ENCODE results near the gene TOP1. TPM values are rescaled to one million over a fixed set of nuclear protein-coding genes. Genes with fewer than 3 reads are reported as not detected.

The TOP1 gene
- total RNA-seq, 4 donors from 2014 or later = 23.1 to 49.9 (median 31.6) TPM

GRCh38 chr20:41143354-41143753, 114.7 kb downstream of the TOP1 start:
- peak overlapping the region in 3 of 4 donors; percentile 65 to 98 (median 98) for H3K27ac ChIP-seq

GRCh38 chr20:41145317-41145716, 116.7 kb downstream of the TOP1 start:
- no peak for DNase-seq
- Histone ChIP-seq H3K9me3 (no peaks in the 10 kb centered on the region), H3K27me3 (no peaks in the 10 kb centered on the region), H3K4me1 (peaks cover 42 to 100% (median 76%) of the 10 kb centered on the region in 3 donors), H3K27ac (peak overlapping the region; percentile 34 to 98 (median 74)), H3K4me3 (no peak overlapping the region), H3K36me3 (peaks cover 0 to 8% (median 0%) of the 10 kb centered on the region in 3 donors)
- intact Hi-C loops (cut with DNase I) = no loop called here
- WGBS, 2 donors = 100% methylated on average over 1 to 2 of the region's 2 CpGs
- TF ChIP-seq POLR2A (IDR thresholded peaks at IDR 0.05) (no peak), CTCF (IDR thresholded peaks at IDR 0.05) (no peak)

More at GRCh38 chr20:41143354-41143753, 114.7 kb downstream of the TOP1 start:
- DNase-seq = no peak
- Histone ChIP-seq H3K4me1 (peaks cover 44 to 100% (median 75%) of the 10 kb centered on the region in 3 donors), H3K4me3 (no peak overlapping the region), H3K9me3 (no peaks in the 10 kb centered on the region), H3K36me3 (peaks cover 0 to 8% (median 0%) of the 10 kb centered on the region in 3 donors), H3K27me3 (no peaks in the 10 kb centered on the region)
- no peak for TF ChIP-seq POLR2A (IDR thresholded peaks at IDR 0.05)
- no peak for TF ChIP-seq CTCF (IDR thresholded peaks at IDR 0.05)
- 51 to 58% methylated on average over 2 of the region's 2 CpGs for WGBS, 2 donors
- intact Hi-C loops (cut with DNase I) = no loop called here

GRCh38 chr20:41145821-41146620, 117.4 kb downstream of the TOP1 start:
- H3K27ac ChIP-seq = peak overlapping the region; percentile 34 to 98 (median 74)
- H3K4me3 ChIP-seq = peak overlapping the region in 1 of 4 donors; percentile 16
- H3K36me3 ChIP-seq = peaks cover 0 to 8% (median 0%) of the 10 kb centered on the region in 3 donors
- DNase-seq = no peak
- no peaks in the 10 kb centered on the region for H3K9me3 ChIP-seq
- no peaks in the 10 kb centered on the region for H3K27me3 ChIP-seq
- peaks cover 38 to 100% (median 75%) of the 10 kb centered on the region in 3 donors for H3K4me1 ChIP-seq
- intact Hi-C loops (cut with DNase I) = no loop called here
- TF ChIP-seq CTCF (IDR thresholded peaks at IDR 0.05) (no peak), POLR2A (IDR thresholded peaks at IDR 0.05) (no peak)
- WGBS, 2 donors = 51 to 53% methylated on average over 3 of the region's 12 CpGs

GRCh38 chr20:41147767-41148191, 119.2 kb downstream of the TOP1 start:
- peaks cover 29 to 100% (median 72%) of the 10 kb centered on the region in 3 donors for H3K4me1 ChIP-seq
- TF ChIP-seq POLR2A (IDR thresholded peaks at IDR 0.05) (no peak), CTCF (IDR thresholded peaks at IDR 0.05) (no peak)
- H3K27ac ChIP-seq = peak overlapping the region in 3 of 4 donors; percentile 65 to 98 (median 84)

GRCh38 chr20:41148942-41149341, 120.3 kb downstream of the TOP1 start:
- intact Hi-C loops (cut with DNase I) = no loop called here
- Histone ChIP-seq H3K27ac (peak overlapping the region in 2 of 4 donors; percentile 38 to 65), H3K36me3 (peaks cover 0 to 8% (median 0%) of the 10 kb centered on the region in 3 donors), H3K4me1 (peaks cover 29 to 100% (median 75%) of the 10 kb centered on the region in 3 donors), H3K27me3 (no peaks in the 10 kb centered on the region), H3K9me3 (no peaks in the 10 kb centered on the region), H3K4me3 (no peak overlapping the region)
- no peak for DNase-seq
- TF ChIP-seq CTCF (IDR thresholded peaks at IDR 0.05) = no peak
- TF ChIP-seq POLR2A (IDR thresholded peaks at IDR 0.05) = no peak
- WGBS, 2 donors = 68 to 79% methylated on average over 5 of the region's 5 CpGs

More at GRCh38 chr20:41147767-41148191, 119.2 kb downstream of the TOP1 start:
- no peaks in the 10 kb centered on the region for H3K27me3 ChIP-seq
- intact Hi-C loops (cut with DNase I) = no loop called here
- no peaks in the 10 kb centered on the region for H3K9me3 ChIP-seq
- DNase-seq = no peak
- H3K4me3 ChIP-seq = no peak overlapping the region
- H3K36me3 ChIP-seq = peaks cover 0 to 8% (median 0%) of the 10 kb centered on the region in 3 donors
- 68 to 71% methylated on average over 4 to 8 of the region's 8 CpGs for WGBS, 2 donors
